ENCODE data around the gene GLI3.

DNA sequence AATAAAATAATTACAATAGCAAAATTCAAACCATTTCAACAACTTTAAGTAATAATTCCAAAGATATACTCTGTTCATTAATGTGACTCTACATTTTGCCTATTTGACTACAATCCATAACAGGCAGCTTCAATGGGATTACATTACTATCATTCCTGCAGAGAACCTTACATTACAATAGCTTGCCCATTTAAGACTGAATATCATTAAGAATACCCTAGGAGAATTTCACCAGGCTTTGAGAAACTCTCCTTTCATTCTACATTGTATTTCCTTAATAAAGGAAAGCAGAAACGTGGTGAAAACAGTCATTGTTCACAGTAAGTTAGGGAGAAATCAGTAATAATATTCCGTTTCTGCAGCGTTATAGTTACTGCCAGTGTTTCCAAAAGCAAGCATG, 209.5 kb downstream of the GLI3 start:
- TF ChIP-seq, protein P1, sequence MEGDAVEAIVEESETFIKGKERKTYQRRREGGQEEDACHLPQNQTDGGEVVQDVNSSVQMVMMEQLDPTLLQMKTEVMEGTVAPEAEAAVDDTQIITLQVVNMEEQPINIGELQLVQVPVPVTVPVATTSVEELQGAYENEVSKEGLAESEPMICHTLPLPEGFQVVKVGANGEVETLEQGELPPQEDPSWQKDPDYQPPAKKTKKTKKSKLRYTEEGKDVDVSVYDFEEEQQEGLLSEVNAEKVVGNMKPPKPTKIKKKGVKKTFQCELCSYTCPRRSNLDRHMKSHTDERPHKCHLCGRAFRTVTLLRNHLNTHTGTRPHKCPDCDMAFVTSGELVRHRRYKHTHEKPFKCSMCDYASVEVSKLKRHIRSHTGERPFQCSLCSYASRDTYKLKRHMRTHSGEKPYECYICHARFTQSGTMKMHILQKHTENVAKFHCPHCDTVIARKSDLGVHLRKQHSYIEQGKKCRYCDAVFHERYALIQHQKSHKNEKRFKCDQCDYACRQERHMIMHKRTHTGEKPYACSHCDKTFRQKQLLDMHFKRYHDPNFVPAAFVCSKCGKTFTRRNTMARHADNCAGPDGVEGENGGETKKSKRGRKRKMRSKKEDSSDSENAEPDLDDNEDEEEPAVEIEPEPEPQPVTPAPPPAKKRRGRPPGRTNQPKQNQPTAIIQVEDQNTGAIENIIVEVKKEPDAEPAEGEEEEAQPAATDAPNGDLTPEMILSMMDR (conservative IDR thresholded peaks at IDR 0.05), result no peak
- no peak for TF ChIP-seq EZH2 (IDR thresholded peaks at IDR 0.05; ENCODE audit: low read depth)
